ENCODE data around the gene CRABP2.

CRABP2 gene

DNA sequence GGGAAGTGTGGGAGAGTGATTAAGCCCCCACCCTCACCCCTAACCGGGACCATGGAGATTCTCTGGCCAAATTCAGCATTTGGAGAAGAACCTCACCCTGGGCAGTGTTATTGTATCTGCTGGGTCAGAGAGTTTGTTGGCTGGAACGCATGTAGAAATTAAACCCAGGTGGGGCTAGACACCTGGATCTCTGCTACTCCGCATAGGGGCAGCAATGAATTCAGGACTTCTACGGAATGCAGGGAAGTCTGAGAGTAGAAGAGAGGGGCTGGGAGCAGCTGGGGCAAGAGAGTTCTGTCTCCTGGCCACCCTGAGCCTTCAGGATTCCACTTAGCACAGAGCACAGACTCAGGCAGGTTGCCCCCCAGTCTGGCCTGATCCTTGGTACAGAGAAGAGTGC is 3.6 kb upstream of the CRABP2 start:
- no peak for DNase-seq (ENCODE audit: low spot score)

DNA sequence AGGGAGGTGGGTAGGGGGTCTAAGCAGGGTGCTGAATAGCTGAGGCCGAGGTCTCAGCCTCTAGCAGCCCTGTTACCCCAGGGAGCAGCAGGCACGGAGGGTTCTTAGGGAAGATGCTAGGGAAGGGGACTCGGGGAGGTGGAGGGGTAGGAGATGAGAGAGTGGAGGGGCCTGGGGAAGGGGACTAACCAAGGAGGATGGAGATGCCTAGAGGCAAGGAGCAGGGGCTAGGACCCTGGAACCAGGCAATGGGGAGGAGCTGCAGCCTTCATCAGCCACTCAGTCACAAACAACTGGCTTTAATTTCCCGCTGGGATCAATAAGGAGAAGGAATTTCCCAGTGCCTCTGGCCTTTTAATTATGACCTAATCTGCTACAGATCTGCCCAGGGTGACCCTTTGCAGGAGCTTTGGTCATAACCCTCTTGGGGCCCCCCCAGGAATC is 2.9 kb upstream of the CRABP2 start:
- no peak for DNase-seq (ENCODE audit: low spot score)

DNA sequence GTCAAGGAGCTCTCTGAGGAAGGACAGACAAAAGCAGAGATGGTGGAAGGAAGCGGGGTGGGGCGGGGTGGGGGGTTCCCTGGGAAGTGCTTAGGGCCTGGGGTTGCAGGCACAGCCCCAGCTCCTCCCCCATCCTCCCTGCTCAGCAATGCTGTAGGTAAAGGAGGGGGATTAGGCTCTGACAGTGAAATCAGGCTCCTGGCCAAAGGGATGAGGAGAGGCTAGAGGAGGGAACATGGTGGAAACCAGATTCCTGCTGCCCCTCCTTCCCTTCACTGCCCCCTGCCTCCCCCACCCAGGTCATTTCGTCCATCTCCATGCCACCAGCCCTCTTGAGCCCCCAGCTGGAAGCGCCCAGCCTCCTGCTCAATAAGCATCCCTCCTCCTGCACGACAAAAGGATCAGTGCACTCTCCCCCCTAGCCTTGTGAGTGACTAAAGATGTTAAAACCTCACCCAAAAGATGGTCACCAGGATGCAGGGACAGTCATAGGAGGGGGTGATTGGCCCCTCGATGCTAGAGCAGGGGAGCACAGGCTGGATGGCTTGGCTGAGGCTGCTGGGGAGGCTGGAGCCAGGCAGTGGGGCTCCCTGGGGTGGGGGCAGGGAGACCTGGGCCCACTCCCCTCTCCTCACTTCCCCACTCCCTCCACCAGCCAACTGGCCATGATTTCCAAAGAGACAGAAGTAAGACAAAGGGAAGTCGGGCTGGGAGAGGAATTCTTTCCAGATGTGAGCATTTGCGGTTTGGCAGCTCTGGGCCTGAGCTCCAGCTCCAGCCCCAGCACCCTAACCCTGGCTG is 2.2 kb upstream of the CRABP2 start:
- no peak for DNase-seq (ENCODE audit: low spot score)

DNA sequence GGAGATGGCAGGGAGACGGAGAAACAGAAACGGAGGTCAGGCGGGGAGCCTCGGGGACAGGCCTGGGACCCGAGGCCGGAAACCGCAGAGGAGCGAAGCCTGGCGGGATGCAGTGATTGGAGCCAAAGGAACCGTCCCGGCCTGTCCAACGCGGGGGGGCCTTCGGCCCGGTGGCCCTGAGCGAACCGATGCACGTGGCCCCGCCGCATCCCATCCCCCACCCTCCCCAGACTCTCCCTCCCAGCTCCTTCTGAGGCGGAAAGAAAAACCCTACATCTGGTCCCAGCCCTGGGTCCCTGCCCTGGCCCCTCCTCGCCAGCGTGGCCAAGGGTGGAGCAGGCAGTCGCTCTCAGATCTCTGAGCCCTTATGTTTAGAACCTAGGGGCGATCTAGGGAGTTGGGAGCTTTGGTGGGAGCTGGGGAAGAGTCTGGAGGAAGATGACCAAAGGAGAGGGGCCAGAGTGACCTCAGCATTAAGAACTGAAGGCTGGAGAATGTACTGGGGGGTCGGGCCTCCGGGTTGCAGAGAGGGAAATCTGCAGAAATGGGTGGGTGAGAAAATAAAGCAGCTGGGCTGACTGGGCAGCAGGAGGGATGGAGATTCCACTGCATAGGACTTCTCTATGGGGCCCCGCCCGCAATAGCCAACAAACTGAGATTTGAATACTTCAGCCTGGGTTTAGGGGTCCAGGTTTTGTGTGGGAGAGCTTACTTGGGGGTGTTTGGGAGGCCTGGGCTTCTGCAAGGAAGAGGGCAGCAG is 1.5 kb upstream of the CRABP2 start:
- no peak for DNase-seq (ENCODE audit: low spot score)

DNA sequence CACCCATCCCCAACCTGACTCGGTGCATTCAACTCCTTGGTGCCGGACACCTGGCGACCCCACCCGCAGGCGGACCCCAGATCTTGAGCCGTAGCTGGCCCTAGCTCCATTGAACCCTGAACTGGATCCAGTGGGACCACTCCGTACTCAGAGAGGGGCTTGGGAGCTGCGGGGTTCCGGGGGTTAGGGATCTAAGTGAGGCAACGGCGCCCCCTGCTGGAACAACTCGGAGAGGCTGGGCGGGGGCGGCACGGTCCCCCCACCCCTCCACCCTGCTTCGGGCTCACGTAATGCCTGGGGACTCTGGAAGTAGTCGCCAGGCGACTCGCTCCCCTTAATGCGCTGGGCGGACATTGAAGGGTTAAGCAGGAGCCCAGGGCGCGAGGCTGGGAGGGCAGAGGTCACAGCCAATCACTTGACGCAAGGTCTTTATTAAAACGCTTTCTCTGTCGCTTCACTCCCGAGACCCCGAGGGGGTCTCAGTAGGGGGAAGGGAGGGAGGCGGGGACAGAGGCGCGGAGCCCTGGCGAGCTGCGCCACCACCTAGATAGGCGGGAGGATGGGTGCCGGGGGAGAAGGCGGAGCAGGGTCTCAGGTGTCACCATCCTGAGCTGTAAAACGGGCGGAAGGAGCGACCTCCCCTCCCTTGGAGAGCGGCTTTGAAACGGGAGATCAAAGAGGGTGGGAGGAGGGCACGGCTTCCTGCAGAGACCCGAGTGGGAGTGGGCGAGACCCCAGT is 704 bp upstream of the CRABP2 start:
- DNase-seq (ENCODE audit: low spot score) = no peak

DNA sequence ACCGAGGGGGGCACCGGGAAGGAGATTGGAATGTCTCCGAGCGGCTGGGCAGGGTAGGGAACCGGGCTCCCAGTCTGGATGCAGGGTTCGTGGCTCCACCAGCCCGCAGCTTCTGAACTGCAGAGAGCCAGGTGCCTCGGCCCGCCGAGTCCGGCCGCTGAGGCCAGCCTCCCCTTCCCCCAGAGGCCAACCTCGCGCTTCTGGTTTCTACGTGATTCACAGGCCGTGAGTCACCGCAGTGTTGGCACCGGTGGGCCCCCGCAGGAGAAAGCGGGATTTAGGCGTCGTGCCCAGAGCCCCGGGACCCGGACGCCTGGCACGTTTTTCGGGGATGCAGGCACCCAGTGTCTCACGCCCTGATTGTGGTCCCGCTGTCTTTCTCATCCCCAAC is 458 bp downstream of the CRABP2 start:
- no peak for DNase-seq (ENCODE audit: low spot score)

DNA sequence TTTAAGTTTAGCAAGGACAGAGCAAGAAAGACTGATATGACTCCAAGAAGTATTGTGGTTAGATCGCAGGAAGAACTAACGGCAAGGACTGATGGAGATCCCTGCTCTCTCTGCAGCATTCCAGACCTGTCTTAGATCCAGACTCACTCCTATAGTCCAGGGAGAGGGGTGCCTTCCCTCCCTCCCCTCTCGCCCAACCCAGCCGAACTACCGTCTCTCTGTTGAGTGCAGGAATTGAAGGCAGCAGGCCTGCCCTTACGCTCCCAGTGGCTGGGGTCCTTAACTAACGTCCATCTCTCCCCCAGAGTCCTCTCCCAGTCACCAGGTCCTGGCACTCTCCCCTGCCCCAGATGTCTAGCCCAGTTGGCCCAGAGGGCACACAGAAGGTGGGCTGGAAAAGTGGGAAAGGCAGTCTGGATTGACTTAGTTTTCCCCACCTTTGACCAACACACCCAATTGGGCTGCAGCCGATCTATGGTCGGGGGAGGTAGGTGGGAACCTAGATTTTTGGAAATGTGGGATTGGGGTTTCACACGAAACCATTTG is 1.1 kb downstream of the CRABP2 start:
- DNase-seq (ENCODE audit: low spot score) = no peak

DNA sequence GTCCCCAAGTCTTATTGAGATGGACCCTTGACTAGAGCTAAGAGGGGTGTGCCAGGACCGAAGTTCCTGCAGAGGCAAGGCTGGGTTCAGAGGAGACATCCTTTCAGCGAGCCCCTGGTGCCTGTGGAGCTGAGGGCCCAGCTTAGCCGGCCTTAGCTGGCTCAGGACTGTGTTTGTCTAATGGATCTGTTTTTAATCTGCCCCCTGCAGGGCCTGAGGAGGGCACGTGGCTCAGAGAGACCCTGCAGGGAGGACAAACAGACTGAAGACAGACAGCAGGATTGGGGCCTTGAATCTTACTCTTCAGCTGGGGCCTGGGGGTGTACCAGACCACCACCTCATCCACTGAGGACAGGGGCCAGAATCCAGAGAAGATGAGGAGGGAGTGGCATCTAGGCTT is 1.6 kb downstream of the CRABP2 start:
- no peak for DNase-seq (ENCODE audit: low spot score)

DNA sequence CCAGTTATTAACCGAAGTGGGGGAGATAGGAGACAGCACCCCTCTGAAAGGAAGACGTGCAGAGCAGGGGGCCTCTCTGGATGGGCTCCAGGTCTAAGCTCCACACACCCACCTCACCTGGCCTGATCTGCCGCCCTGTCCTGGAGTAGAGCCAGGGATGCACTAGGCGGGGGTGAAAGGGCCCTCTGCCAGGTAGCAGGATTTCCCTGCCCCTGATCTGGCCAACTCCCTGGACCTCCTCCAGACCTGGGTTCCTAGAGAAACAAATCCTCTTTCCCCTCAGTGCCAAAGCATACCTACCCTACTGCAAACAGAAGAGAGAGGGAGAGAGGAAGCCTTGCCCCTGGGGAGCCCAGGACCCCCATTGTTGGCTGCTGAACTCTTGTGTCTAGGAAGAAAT is 2.0 kb downstream of the CRABP2 start:
- no peak for DNase-seq (ENCODE audit: low spot score)

DNA sequence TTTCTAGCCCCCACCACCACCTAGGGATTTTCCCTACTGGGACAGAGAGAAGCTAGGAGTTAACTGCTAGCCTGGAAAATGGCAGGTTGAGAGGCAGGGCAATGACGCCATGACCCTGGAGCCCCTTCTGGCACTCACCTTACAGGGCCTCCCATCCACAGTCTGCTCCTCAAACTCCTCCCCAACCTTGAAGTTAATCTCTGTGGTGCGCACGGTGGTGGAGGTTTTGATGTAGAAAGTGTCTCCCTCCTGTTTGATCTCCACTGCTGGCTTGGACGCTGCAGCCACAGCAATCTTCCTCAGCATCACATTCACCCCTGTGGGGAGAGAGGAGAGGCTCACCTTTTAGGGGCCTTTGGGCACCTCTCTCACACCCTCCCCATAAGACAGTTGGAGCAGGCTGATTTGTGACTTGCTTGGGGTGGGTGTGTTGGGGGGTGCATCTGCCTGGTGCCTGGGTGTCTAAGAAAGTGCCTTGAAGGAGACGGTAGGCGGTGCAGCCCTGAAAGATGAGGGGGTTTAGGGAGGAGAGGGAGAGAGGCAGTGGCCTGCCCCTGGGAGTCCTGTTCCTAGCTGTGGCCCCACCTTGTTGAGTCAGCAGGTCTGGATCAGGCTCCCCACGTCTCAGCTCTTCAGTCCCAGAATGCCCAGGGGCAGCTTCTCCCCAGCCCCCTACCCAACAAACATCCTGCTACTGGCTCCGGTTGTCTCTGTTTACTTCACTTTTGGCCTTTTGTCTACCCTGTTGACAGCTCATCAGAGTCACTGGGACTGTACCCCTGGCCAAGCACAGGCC is 4.4 kb downstream of the CRABP2 start:
- no peak for DNase-seq (ENCODE audit: low spot score)

DNA sequence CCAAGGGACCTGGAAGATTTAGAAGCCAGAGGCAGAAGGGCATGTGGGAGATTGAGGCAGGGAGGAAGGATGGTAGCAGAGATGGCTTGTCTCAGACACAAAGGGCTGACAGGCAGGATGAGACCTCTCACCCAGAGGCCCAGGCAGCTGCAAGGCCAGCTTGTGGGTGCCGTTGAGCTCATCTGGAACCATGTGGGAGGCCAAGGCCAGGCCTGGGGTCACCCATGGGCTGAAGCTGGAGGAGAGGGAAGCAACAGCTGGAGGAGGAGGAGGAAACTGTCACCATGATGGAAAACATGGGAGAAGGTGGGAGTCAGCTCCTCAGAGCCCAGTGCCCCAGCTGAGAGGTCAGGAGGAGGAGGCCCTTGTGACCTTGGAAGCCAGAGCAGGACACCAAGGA is 6.4 kb downstream of the CRABP2 start:
- no peak for DNase-seq (ENCODE audit: low spot score)

DNA sequence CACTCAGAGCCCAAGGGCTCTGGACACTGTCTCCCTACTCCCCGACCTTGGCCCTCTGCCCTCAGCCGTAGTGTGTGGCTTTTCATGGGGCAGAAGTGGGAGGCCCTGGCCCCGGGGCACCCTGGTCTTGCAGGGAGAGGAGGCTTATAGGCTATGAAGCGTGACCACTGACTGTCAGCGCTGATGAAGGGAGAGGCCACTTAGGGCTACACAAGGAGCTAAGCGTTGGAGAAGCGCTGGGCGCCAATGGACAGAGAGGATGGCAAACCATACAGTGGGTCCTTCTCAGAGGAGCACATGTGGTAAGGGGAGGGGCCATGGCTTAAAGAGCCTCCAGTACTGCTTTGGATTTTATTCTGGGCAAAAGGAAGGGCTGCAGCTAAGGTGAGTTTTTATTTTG is 7.9 kb downstream of the CRABP2 start:
- DNase-seq (ENCODE audit: low spot score) = no peak

DNA sequence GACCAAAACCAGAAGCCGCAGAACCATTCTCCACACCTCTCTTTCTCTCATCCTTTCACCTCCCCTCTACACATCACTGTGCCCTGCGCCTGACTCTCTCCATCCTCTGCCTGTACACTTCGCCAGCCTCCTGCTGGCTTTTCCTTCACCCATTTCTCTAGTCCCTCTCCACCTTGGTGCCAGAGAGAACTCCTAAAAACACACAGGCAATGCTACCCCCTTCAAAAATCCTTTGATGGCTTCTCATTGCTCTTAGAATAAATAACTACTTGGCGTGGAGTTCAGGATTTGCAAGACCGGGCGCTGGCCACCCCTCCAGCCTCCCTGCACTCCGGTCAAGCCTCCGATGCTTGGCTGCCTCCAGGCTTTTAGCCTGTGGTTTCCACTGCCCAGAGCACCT is 8.6 kb downstream of the CRABP2 start:
- no peak for DNase-seq (ENCODE audit: low spot score)

DNA sequence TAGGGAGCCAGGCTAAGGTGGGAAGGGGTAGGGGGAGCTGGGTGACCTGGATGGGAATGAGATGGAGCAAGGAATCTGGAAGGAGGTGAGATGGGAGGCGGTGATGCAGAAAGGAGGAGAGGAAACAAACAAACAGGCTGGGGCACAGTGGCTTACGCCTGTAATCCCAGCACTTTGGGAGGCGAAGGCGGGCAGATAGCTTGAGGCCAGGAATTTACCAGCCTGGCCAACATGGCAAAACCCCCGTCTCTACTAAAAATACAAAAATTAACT is 10.8 kb downstream of the CRABP2 start:
- DNase-seq (ENCODE audit: low spot score) = no peak

DNA sequence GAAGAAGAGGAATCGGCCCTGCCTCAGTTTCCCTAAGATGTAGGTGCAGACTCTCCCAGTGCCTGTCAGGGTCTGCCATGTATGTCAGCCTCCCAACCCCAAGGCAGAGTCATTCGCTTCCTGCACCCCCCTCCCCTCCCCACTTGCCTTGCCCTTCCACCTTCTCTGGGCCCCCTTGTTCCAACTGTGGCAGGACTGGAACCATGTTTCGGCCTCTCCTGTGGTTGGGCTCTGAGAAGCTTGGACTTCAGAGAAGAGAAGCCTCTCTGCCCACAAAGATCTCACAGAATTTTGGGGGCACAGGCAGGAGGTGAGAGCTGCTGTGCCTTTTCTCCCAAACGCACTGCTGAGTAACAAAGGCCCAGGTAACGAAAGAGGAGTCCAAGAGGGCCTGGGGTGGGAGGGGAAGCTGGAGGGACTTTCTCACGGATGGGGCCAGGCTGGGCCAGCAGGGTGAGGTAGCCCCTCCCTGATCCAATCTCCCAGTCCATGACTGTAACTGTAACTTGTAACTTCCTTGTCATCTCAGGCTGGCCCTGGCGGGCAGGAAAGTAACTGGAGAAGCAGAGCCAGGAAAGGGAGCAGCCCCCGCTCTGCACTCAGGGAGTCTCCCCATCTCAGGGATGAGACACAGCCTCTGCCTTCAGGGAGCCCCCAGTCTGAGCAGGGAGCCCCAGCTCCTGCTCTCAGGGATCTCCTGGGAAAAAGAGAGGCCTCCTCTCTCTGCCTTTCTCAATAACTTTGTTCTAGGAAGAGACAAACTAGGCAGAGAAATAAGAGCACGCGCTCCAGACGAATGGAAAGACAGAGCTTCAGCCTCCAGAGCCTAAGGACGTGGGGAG is 11.3 kb downstream of the CRABP2 start:
- DNase-seq (ENCODE audit: low spot score) = no peak

DNA sequence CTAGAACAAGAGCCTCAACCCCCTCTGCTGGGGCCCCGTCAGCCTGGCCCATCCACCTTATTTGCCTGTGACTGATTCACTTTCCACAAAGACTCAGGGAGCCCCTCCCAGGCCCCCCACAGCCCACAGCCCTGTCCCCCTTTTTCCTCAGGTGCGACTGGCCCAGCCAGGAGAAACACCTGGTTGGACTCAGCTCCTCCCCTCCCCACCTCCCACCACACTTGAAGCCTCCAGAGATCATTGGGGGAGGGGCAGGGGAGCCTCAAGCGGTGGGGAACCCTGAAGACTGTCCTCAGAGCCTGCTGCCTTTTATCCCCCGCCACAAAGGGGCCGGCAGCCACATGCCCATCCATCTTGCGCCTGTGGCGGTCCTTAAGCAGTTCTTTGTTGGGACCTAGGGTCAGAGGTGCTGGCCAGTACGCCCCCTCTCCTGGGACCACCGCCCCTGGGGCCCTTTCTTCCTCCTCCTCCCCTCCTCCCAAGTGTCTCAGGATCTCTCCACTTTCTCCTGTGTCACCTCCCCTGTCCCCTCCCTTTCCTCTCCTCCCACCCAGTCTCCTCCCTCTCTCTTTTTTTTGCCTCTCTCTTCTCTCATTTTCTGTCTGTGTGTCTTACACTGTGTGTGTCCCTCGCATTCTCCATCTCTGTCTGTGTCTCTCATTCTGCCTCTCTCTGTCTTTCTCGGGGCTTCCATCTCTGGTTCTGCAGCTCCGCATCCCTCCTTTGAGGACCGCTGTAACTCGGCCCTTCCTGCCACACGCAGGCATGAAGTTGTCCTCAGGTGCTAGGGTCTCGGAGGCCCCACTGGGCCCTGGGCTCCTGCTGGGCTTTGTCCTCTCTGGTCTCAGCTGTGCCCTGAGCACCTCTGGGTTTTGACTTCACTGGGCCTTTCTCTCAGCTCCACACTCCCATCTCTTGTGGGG is 12.2 kb downstream of the CRABP2 start:
- no peak for DNase-seq (ENCODE audit: low spot score)

DNA sequence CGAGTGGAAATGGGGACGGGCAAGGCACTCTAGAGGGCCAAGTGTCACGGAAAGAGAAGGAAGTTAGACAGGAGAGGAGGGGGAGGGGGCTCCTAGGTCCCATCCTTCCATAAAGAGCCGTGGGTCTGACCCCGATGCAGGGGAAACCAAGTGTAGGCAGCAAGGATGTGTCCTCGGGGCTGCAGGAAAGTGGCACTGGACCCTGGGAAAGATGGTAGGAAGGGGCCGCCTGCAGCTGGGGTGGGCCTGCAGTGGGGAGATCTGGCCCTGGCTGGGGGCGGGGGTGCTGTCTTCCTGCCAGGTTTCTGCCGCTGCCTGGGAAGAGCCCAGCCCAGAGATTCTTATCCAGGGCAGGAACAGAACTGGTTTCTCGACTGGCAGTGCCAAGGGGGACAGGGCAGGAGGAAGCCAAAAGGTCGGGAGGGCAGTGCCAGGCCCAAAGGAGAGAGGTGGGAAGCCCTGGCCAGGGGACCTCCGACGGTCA is 12.9 kb downstream of the CRABP2 start:
- no peak for DNase-seq (ENCODE audit: low spot score)

DNA sequence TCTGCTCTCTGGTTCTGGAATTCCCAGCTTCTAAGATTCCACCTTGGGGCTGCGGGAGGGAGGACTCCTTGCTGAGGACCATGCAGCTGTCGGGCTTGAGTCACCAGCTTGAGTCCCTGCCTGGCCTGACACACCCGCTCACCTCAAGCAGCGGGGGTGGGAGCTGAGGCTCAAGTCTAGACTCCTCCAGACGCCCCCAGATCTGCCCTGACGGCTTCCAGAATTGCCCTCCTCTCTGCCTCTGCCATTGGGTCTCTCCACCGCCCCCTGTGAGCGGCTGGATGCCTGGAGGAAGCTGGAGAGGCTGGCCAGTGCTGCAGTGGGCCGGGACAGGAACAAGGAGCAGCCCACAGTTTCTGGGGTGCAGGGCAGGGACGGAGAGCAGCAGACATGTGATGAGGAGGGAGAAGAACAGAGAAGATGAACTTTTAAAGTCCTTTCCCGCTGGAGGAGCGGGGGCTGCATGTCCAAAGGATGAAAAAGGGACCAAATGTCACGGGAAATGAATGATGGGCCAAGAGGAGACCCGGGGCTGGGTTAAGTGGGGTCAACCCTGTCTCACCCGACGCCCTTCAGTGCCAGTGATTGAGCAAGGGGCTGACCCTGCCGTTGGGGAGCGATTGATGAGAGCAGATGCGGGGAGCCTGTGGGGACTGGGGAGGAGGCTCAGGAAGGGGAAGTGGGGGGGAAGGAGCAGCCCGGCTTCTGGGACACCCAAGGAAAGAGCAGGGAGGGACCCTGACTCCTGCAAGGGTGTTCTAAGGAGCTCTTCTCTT is 13.5 kb downstream of the CRABP2 start:
- no peak for DNase-seq (ENCODE audit: low spot score)

DNA sequence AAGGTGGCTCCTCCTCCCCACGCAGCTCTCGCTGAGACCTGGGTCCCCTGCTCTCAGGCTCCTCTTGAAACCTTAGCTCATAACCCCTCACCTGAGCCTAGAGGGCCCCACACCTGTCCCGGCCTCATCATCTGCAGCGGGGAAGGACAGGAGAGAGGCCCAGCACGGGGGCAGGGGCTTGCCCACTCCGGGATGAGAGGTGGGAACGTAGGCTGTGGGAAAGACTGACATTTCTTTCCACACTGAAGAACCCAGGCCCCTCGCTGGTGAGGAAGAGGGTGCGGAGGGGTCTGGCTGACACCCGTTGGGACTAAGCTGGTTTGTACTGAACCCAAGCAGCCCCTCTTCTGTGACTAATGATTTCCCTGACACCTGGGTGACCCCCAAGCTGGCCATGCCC is 14.2 kb downstream of the CRABP2 start:
- DNase-seq (ENCODE audit: low spot score) = no peak
